GM19238 (cell line): ENCODE measurements around the gene AUTS2.

ENCODE experiments used
- DNase-seq: peaks from one replicate; pipeline ENCODE4 v3.0.0; 2011; ENCODE audit warnings: low spot score; ENCODE audit not compliant: insufficient read length

The AUTS2 gene

DNA sequence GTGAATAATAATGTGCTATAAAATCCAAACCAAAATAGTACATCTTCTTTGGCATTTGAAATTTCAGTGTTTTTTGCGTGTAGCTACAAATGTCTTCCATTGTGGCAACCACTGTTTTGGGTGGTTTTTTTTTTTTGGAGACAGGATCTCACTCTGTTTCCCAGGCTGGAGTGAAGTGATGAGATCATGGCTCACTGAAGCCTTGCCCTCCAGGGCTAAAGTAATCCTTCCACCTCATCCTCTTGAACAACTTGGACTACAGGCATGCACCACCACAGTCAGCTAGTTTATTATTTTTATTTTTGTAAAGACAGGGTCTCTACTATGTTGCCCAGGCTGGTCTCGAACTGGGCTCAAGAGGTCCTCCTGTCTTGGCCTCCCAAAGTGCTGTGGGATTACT, 455.1 kb downstream of the AUTS2 start:
- no peak for DNase-seq

DNA sequence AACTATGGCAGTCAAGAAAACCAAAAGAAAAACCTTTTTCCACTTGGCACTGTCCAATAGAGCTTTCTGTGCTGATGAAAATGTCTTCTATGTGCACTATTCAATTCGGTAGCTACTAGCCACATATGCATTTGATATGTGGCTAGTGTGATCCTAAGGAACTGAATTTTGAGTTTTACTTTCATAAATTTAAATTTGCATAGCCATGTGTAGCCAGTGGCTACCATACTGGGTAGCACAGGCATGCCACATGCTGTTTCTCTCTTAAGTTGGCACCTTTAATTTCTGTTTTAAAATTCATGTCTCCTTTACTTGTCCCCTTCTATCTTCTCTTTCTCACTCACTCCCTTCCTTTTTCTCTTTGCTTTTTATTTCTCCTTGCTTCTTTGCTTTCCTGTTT, 455.7 kb downstream of the AUTS2 start:
- DNase-seq: no peak

DNA sequence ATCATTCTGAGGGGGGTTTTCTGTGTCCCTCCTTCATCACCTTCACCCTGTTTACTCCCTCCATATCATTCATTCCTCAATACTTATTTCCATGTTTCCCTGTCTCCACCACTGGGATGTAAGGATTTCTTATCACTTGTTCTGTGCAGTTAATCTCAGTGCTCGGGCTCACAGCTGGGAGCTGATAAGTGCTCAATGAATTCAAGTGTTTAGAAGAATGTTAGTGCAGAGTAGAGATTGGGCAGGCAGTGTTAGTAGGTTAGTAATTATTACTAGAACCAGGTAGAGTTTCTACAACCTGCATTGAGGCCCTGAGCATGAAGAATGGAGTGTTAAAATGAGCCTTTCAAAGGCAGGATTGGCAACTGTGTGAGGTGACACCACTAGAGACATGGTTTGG, 458.1 kb downstream of the AUTS2 start:
- DNase-seq: no peak

DNA sequence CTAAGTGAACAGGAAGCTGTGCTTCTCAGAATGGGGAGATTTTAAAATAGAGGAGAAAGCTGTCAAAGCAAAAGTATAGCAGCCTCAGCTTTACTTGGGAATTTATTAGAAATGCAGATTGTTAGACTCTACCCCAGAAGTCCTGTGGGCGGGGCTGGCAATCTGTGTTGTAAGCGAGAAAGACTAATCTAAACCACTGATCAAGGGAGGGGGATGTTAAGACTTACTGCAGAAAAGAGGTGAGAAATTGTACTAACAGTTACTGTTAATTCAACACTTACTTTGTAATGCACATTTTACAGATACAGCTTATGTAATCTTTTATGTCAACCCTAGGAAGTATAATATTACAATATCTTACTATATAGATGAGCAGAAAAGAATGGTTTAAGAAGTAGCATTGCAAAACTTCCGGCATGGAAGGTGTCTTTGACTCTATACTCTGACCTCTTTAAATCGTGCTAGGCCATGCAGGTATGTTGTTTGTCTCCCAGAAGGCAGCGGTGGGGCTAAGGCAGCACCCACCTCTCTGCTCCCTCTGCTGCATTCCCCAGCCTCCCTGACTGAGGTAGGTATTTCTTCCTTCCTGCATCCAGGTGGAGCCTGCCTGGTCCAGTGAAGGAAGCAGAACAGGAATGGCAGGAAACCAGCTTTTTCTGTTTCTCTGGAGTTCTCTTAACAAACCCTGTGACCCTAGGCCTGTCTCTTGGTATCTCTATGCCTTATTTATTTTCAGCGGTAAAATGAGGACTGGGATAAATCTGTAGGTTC, 462.2 kb downstream of the AUTS2 start:
- DNase-seq: no peak

DNA sequence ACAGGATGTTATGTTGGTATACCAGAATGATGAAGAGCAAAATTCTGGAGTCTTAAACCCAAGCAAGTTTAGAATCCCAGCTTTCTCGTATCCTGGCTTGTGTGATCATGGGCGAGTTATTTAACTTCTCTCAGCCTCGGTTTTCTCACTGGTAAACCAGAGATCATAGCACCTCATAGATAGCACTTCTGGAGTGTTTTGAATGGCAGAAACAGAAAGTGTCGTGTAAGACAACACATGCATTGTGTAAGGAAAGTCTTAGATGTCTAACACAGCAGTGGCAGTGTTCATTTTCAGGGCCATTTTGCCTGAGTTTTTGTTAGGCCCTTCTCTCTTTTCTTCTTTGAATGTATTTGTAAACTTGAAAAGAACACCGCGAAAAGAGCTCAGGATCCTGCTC, 465.1 kb downstream of the AUTS2 start:
- DNase-seq: no peak

DNA sequence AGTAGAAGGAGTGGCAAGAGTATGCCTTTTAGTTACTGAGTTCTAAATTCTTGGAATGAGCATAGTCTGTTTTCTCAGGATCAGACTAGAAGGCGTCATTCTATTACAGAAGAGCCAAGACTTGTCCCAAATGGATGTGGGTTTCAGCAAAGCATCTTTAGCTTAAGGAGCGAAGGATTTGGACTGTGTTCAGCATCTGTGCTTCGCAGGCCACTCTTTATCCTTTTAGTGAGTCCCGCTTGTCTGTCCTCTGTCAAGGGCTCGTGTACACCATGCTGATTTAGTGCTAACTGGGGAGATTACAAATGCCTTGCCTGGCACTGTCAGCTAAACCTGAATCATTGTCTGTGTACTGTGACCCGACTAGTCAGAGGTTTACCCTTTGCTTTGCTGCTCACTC, 465.7 kb downstream of the AUTS2 start:
- no peak for DNase-seq

DNA sequence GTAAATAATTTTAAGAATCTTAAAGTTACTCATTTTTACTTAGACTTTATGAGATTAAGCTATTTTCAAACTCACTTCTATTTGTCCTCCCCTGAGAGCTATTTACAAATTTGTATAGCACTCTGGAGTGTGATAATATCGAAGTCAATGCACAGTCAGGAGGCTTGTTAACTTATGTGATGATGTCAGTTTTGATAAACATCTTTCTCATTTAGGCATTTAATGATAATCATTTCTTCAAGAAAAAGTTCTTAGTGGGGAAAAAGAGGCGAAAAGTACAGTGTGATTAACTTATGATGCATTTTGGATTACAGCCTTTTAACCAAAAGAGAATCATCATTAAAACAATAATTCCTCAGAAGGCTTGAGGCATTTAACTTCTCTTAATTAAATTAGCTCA, 468.6 kb downstream of the AUTS2 start:
- DNase-seq: no peak

DNA sequence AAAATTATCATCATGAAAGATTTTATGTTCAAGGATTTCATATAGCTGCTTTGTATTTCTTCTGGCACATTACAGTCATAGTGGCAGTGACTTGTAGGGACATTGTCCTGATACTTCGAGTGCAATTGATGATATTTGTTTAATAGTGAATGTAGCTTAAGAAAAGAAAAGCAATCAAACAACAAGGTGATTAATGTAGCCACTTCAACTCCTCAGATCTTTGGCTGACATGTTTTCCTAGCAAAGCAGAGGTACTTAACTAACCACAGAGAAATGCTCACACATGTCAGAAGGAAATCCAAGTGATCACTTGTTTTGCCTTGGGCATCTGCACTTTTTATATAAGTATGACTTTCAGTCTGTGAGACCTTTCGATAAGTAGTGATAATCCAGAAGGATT, 470.3 kb downstream of the AUTS2 start:
- no peak for DNase-seq

DNA sequence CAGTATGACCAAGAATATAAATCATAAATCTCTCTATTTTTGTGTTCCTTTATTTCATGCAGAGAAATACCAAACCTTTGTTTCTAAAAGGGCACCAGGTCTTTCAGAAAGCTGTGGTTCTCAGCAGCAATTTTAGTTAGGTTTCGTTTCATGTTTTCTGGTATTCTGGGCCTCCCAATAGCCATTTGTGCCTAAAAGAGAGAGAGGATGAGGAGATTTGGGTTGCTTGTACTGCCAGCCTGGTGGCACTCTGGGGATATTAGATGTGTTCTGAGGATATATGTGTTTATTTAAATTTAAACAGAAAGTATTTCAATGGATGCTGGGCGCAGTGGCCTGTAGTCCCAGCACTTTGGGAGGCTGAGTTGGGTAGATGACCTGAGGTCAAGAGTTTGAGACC, 471.7 kb downstream of the AUTS2 start:
- DNase-seq: no peak

DNA sequence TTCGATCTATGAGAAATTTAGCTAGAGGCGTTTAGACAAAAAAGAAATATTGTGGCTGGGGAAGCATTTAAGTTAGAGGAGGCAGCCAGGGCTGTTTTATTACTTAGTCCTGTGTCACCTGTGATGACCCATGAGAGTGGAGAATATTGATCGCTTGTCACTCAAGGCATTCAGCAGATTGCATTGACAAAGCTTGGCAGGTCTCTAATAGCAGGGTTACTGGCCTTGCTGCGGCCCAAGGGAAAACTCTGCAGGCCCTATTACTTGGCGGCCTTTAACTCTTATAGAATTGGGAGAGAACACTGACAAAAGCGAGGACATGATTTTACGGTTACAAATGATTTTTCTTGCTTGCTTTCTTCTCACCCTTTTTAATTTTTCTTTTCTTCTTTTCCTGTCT, 473.5 kb downstream of the AUTS2 start:
- no peak for DNase-seq

DNA sequence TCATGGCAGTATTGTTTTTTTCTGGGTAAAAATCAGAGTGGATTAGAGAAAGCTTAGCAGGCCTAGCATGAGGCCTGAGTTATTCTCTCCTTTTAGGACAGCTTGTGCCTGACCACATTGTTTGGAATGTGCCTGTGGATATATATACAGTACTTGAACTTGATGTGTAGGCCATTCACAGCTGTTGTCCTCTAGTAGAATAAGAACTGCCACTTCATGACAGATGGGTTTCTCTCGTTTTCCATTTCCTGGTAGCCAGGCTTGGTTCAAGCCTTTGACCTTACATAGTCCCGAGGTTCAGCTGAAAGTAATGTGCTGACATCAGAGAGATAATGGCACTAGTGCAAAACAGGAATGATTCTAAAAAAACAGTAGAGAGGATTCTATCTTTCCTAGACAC, 473.9 kb downstream of the AUTS2 start:
- DNase-seq: no peak

DNA sequence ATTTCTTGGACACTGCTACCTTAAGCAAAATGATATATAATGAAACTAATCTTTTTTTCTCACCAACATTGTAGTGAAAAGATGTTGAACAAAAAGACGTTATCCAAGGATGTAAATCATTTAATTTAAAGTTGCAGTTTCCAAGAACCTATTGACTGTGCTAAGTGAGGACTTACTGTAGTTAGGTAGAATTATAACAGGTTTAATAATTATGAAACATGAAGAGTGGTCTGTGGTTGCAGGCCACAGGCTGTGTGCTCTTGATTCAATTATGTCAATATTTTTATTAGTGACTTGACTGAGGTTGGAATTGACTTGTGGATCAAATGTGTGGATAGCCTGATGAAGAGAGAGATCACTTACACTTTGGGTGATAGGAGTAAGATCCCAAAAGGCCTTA, 478.1 kb downstream of the AUTS2 start:
- DNase-seq: no peak

DNA sequence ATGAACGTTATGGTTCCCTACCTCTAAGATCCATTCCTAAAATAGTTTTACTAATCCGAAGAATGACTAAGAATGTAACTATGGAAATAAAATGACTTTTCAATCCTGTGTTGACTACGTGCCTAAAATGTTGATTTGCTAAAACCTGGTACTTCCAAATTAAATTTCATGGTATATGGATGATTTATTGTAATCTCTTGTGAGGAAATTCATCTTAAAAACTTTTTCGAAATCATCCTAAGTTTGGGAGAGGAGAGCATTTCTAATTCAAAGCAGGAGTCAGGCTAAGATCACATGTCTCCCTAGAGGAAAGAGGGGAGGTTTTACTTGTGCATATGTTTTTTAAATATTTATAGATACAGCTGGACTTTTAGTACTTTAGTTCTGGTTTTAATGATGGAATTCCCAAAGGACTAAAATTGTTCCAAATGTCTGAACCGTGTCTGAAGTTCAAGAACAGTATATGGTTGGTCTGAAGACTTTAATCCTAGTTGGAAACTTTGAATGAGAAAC, 483.9 kb downstream of the AUTS2 start:
- no peak for DNase-seq

DNA sequence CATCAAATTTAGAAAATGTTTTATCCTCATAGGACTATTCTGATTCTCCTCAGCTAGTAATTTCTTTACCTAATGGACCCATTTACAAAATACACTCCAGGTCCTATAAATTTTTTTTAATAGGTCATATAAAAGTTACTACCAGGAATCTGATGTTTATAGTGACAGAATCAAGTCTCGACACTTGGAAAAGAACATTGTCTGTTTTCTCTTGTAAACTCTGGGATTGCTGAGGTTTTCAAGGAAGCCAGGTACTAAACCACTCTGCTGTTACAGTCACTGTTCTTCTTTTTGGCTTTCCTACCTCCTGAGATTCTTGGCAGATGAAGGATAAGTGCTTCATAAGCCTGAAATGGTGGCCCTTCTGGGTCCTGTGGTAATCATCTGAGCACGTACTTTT, 493.1 kb downstream of the AUTS2 start:
- DNase-seq: no peak

DNA sequence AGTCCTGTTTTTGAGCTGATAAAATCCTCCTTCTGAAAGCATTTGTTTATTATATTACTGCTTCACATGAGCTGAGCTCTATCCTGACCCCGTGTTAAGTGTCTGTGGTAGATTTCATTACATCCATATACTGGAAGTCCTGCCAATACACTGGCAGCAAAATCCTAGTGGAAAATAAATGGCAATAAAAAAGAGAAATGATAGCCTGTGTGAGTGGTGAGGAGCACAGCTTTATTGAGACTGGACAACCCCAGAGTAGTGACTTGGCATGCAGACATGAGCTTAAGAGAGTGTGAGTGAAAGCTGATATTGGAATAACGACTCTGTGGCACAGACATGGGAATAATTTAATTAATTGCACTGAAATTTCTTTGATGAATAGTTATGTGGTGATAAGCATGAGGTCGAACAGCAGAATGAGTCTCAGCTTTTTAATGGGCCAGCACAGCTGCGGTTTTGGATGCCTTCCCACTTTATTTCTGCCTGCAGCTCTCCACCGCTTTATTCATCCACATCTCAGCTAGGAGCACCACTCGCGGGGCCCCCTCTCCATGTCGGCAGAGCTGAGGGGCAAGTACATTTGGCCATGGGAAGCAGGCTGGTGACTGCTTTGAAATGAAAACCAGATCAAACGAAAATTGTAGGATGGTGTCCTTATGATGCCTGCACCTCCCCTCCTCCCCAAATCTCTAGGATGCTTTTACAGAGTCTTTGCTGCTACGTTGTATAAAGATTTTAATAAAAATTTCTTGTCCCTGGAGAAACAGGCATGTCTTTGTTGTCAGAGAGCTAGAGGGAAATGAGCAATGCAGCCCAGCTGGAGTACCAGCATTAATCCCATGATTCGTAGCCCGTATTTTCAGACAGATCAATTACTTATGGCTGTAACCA, 494.3 kb downstream of the AUTS2 start:
- no peak for DNase-seq

DNA sequence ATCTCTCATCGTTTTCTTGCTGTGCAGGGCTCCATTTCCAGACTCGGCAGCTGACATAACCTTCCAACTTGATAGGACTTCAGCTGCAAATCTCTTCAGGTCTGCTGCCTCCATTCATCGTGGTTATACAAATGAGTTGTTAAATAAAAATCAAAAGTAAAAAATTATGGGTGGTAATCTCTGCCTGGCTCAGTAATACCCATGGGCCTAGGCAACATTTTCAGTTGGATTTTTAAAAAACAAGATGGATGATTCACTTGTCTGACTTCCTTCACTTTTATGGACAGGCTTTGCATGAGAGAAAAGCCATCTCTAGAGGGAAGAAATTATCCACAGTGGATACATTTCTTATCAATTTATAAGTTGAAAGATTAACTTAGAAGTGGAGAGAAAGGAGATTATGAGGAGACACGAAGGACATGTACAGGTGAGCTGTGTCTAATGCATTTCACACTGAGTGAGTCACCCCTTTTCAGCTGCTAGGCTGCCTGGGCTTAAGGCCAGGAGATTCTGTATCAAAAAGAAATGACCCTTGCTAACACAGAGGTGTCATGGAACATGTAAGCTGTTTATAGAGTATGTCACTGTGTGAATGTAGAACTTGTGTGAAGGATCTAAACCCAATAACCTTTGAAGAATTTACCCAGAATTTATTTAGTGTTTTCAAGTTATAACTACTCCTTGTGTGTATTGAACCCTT, 495.1 kb downstream of the AUTS2 start:
- no peak for DNase-seq

DNA sequence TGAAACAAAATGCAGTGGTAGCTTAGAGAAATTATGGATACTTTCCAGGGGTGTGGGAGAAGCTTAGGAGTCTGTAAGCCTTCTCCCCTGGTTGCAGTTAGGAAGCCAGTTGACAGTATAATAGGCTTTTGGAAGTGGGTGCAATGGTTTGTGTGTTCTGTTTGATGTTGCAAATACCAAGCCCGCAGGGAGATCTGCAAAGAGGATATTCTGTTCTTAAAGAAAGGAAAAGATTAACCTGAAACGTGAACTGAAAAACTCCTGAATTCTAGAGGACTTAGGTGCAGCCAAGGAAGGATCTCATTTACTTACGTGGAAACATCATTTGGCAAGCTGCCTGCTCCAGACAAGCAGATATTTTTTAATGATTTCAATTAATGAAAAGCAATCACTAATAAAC, 496.6 kb downstream of the AUTS2 start:
- DNase-seq: no peak

DNA sequence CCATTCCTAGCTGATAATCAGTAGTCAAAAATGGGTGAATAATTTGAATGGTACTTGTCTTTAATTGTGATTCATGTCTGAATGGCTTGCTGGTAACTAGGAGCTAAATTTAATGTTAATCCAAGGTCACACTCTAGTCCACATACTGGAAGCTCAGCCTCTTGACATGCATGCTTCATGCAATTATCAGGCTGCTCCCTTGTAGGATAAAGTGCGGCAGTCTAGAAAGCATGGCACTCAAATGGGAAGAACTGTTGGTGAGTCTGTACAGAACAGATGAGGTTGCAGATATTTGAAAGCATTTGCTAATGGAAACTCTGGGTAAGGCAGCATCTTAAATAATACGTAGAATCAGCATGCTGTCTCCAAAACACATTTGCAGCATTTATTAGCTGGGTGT, 499.4 kb downstream of the AUTS2 start:
- DNase-seq: no peak

DNA sequence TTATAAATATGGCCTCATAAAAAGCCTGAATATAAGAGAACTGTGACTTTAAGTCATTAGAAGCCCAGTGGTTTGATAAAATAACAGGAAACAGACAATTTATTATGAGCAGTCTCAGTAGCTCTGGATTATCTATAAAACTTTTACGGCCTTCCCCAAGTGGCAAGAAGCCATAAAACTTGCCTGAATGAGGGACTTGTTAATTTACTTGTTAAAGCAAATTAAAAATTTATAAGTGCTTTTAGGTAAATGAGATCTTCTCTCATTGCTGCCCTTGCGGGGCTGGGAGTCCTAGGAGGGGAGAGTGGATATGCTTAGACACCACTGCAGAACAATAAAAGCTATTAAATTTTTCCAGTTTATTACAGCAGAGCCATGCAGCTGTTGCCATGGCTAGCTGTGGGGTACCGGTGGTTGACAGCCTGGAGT, 499.9 kb downstream of the AUTS2 start:
- DNase-seq: no peak

DNA sequence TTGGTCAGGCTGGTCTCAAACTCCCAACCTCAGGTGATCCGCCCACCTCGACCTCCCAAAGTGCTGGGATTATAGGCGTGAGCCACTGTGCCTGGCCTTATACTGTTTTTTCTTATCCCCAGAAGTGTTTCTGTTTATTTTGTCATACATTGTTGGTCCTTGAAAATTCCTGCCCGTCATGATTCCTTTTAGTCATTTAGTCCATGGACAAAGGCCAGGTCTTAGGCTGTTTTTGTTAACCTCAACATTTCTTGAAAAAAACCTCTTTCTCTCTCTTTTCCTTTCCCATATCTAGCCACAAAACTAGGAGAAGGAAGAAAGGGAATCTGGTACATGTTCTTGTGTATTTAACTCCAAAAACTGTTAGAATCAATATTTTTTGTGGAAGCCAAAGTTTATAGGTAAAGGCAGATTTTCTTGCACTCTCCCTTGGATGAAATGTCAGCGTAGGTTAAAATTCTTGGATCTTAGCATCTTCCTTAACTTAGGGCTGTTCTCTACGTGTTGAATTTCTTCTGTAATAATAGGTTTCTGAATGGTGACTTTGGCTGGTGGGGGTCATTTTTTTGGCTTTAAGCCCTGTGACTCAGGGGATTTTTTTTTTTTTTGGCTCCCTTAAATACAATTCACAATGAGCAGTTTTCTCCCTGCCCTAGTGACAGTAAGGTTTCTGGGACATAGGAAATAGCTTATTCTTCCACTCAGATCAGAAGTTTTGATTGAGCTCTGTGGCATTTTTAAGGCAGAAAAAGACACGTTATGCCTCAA, 500.8 kb downstream of the AUTS2 start:
- no peak for DNase-seq

DNA sequence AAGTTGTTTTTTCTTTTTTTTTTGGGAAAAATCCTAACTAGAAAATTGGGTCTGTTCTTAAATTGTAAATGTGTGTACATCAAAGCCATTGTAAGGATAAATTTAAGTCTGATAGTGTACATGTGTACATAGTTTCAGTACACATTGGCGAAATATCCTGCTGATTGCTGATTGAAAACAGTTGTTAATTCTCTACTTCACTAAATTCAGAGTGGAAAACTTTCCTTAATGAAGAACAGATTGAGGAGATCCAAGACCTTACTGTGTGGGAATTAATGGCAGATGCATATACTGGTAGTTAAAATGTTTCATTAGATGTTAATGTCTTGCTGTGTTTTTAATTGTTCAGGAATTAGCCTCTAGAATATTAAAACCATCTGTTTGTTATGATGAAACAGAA, 506.0 kb downstream of the AUTS2 start:
- DNase-seq: no peak
